A549 (cell line): ENCODE measurements around the gene ERAP2.

ENCODE experiments used
- CTCF ChIP-seq: fragments of >200 bp; sonication (Bioruptor Twin); formaldehyde crosslinking; IDR thresholded peaks from 3 replicates; pipeline ENCODE4 v1.5.1; 2016
- POLR2A ChIP-seq: IDR thresholded peaks from 2 replicates; pipeline ENCODE4 v1.6.1; 2012; ENCODE audit warnings: mild to moderate bottlenecking, low read length

- TF ChIP-seq CTCF (no peak), POLR2A (no peak)
Observed at GRCh38 chr5:96930589-96930988, 54.3 kb downstream of the ERAP2 start.
